ENCODE measurements around the gene GNPAT. TPM values are rescaled to one million over a fixed set of nuclear protein-coding genes. Genes with fewer than 3 reads are reported as not detected.

GNPAT gene
- total and polyA plus RNA-seq, 2 of the 8 experiments (the other 6 are each of a cell fraction or from before 2014, with no cell fraction given), result 22.9 to 47.4 TPM

GRCh38 chr1:231272173-231272572, 31.2 kb downstream of the GNPAT start (continued):
- TF ChIP-seq SAP30 (IDR thresholded peaks at IDR 0.05; ENCODE audit: insufficient read depth, insufficient replicate concordance, low read length) (no peak), FOSL1 (IDR thresholded peaks at IDR 0.05; ENCODE audit: insufficient read depth, low read depth, low read length) (no peak), CBX8 (IDR thresholded peaks at IDR 0.05; ENCODE audit: borderline replicate concordance, low read depth, low read length) (no peak), SIX5 (IDR thresholded peaks at IDR 0.05; ENCODE audit: low read depth, low read length) (no peak), RAD21 (IDR thresholded peaks at IDR 0.05 in 1 of 2, conservative IDR thresholded peaks at IDR 0.05 in 1 of 2; ENCODE audit: low read depth in 2 of 2, low read length in 2 of 2) (no peak), NRF1 (IDR thresholded peaks at IDR 0.05; ENCODE audit: low read depth, low read length) (no peak), HDAC6 (IDR thresholded peaks at IDR 0.05; ENCODE audit: low read depth, low read length) (no peak)
